ENCODE results near the gene ITCH. TPM values are rescaled to one million over a fixed set of nuclear protein-coding genes. Genes with fewer than 3 reads are reported as not detected.
"Not testable (repeated sequence)": the region's sequence is repeated elsewhere in the genome, so short reads cannot be mapped to it uniquely, and the experiment has no call there.

ITCH gene
- polyA plus RNA-seq, 1 donor from 2014 or later = 39.5 TPM

DNA sequence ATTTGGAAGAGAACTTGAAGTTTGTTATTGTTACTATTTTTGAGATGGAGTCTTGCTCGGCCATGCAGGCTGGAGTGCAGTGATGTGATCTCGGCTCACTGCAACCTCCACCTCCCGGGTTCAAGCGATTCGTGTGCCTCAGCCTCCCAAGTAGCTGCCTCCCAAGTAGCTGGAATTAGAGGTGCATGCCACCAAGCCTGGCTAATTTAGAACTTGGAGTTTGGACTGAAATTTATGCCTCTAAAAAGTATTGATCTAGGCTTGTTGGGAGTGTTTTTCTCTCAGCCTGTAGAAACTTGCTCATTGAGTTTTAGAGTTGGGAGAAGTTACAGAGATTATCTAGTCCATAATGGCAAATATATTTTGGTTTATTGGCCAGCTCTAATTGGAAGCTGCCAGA, 4.1 kb downstream of the ITCH start:
- H3K9me2 ChIP-seq (ENCODE audit: insufficient read depth, low read length) = no peaks in the 10 kb centered on the region
- H3K27ac ChIP-seq (ENCODE audit: low read length) = no peak overlapping the region
- H3F3A ChIP-seq (ENCODE audit: insufficient read depth, low read length, poor library complexity, severe bottlenecking) = no peaks in the 10 kb centered on the region
- H3K9me3 ChIP-seq (ENCODE audit: low read length) = no peaks in the 10 kb centered on the region
- H3K4me2 ChIP-seq (ENCODE audit: low read length) = no peak overlapping the region
- H3K36me3 ChIP-seq (ENCODE audit: insufficient read depth, low read length) = no peaks in the 10 kb centered on the region
- H4K20me1 ChIP-seq (ENCODE audit: insufficient read depth) = no peaks in the 10 kb centered on the region
- TF ChIP-seq SMC3 (conservative IDR thresholded peaks at IDR 0.05; ENCODE audit: poor library complexity) = no peak
- no peaks in the 10 kb centered on the region for H3K27me3 ChIP-seq (ENCODE audit: insufficient read depth, low read depth, low read length)
- no peak overlapping the region for H3K4me3 ChIP-seq (ENCODE audit: low read length)
- no peak overlapping the region for H3K9ac ChIP-seq (ENCODE audit: low read length)
- H2AFZ ChIP-seq (ENCODE audit: low read depth, low read length) = no peak overlapping the region
- H3K79me2 ChIP-seq (replicated peaks; ENCODE audit: insufficient read depth, low read length) = peaks cover 45% of the 10 kb centered on the region

DNA sequence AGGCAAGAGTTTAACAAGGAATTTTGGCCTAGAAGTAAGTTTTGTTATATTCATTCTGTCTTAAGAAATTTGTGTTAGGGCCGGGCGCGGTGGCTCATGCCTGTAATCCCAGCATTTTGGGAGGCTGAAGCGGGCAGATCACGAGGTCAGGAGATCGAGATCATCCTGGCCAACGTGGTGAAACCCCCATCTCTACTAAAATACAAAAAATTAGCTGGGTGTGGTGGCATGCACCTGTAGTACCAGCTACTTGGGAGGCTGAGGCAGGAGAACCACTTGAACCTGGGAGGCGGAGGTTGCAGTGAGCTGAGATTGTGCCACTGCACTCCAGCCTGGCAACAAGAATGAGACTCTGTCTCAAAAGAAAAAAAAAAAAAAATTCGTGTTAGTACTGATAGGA, 4.8 kb downstream of the ITCH start:
- peaks cover 45% of the 10 kb centered on the region for H3K79me2 ChIP-seq (replicated peaks; ENCODE audit: insufficient read depth, low read length)
- not testable (repeated sequence) for H2AFZ ChIP-seq (ENCODE audit: low read depth, low read length); H3K4me3 ChIP-seq (ENCODE audit: low read length); H3K9ac ChIP-seq (ENCODE audit: low read length); H4K20me1 ChIP-seq (ENCODE audit: insufficient read depth); H3K9me3 ChIP-seq (ENCODE audit: low read length); H3K4me2 ChIP-seq (ENCODE audit: low read length); H3K27me3 ChIP-seq (ENCODE audit: insufficient read depth, low read depth, low read length); H3K36me3 ChIP-seq (ENCODE audit: insufficient read depth, low read length); H3K27ac ChIP-seq (ENCODE audit: low read length); H3K9me2 ChIP-seq (ENCODE audit: insufficient read depth, low read length); H3F3A ChIP-seq (ENCODE audit: insufficient read depth, low read length, poor library complexity, severe bottlenecking)

DNA sequence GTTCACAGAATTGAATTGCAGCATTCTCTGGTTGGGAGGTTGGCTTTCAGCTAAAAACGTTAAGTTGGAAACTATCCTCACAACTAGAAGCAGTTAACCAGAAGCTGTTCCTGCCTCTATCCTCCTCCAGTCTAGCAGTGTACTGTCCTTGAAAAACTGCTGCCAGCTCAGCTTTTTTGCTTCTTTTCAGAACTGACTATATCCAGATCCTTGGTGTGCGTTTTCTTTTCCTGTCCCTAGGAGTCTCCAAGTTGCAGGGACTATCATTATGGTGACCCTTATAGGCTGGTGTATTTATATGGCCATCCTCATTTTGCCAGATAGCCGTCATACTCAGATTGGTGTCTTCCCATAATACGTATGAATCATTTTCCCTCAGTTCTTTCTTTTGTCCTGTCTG, 5.5 kb downstream of the ITCH start:
- H4K20me1 ChIP-seq (ENCODE audit: insufficient read depth) = no peaks in the 10 kb centered on the region
- H3K27ac ChIP-seq (ENCODE audit: low read length) = no peak overlapping the region
- H3K9me2 ChIP-seq (ENCODE audit: insufficient read depth, low read length) = no peaks in the 10 kb centered on the region
- H3K36me3 ChIP-seq (ENCODE audit: insufficient read depth, low read length) = no peaks in the 10 kb centered on the region
- H3K4me2 ChIP-seq (ENCODE audit: low read length) = no peak overlapping the region
- TF ChIP-seq MXI1 (conservative IDR thresholded peaks at IDR 0.05; ENCODE audit: poor library complexity, severe bottlenecking) (no peak), TAF1 (IDR thresholded peaks at IDR 0.05; ENCODE audit: low read depth) (no peak), SMC3 (conservative IDR thresholded peaks at IDR 0.05; ENCODE audit: poor library complexity) (no peak), POLR2AphosphoS5 (IDR thresholded peaks at IDR 0.05) (no peak), EP300 (conservative IDR thresholded peaks at IDR 0.05; ENCODE audit: poor library complexity, severe bottlenecking) (no peak), EZH2 (IDR thresholded peaks at IDR 0.05; ENCODE audit: borderline replicate concordance, insufficient read depth, low read length, poor library complexity, severe bottlenecking) (no peak), RAD21 (conservative IDR thresholded peaks at IDR 0.05) (no peak)
- TF ChIP-seq, protein P1, sequence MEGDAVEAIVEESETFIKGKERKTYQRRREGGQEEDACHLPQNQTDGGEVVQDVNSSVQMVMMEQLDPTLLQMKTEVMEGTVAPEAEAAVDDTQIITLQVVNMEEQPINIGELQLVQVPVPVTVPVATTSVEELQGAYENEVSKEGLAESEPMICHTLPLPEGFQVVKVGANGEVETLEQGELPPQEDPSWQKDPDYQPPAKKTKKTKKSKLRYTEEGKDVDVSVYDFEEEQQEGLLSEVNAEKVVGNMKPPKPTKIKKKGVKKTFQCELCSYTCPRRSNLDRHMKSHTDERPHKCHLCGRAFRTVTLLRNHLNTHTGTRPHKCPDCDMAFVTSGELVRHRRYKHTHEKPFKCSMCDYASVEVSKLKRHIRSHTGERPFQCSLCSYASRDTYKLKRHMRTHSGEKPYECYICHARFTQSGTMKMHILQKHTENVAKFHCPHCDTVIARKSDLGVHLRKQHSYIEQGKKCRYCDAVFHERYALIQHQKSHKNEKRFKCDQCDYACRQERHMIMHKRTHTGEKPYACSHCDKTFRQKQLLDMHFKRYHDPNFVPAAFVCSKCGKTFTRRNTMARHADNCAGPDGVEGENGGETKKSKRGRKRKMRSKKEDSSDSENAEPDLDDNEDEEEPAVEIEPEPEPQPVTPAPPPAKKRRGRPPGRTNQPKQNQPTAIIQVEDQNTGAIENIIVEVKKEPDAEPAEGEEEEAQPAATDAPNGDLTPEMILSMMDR (IDR thresholded peaks at IDR 0.05; ENCODE audit: poor library complexity, severe bottlenecking) = no peak
- TF ChIP-seq, protein P2, sequence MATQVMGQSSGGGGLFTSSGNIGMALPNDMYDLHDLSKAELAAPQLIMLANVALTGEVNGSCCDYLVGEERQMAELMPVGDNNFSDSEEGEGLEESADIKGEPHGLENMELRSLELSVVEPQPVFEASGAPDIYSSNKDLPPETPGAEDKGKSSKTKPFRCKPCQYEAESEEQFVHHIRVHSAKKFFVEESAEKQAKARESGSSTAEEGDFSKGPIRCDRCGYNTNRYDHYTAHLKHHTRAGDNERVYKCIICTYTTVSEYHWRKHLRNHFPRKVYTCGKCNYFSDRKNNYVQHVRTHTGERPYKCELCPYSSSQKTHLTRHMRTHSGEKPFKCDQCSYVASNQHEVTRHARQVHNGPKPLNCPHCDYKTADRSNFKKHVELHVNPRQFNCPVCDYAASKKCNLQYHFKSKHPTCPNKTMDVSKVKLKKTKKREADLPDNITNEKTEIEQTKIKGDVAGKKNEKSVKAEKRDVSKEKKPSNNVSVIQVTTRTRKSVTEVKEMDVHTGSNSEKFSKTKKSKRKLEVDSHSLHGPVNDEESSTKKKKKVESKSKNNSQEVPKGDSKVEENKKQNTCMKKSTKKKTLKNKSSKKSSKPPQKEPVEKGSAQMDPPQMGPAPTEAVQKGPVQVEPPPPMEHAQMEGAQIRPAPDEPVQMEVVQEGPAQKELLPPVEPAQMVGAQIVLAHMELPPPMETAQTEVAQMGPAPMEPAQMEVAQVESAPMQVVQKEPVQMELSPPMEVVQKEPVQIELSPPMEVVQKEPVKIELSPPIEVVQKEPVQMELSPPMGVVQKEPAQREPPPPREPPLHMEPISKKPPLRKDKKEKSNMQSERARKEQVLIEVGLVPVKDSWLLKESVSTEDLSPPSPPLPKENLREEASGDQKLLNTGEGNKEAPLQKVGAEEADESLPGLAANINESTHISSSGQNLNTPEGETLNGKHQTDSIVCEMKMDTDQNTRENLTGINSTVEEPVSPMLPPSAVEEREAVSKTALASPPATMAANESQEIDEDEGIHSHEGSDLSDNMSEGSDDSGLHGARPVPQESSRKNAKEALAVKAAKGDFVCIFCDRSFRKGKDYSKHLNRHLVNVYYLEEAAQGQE (IDR thresholded peaks at IDR 0.05; ENCODE audit: borderline replicate concordance) = no peak
- H3K79me2 ChIP-seq (replicated peaks; ENCODE audit: insufficient read depth, low read length) = peaks cover 45% of the 10 kb centered on the region
- H3K4me3 ChIP-seq (ENCODE audit: low read length) = no peak overlapping the region
- no peak overlapping the region for H3K9ac ChIP-seq (ENCODE audit: low read length)
- H3F3A ChIP-seq (ENCODE audit: insufficient read depth, low read length, poor library complexity, severe bottlenecking) = no peaks in the 10 kb centered on the region
- no peaks in the 10 kb centered on the region for H3K27me3 ChIP-seq (ENCODE audit: insufficient read depth, low read depth, low read length)
- H3K9me3 ChIP-seq (ENCODE audit: low read length) = no peaks in the 10 kb centered on the region
- H2AFZ ChIP-seq (ENCODE audit: low read depth, low read length) = no peak overlapping the region

Measured in neural cell (in vitro differentiated cells).